CD4-positive, alpha-beta T cell treated with Interleukin-4 for 1 hour (primary cell): Measurements from ENCODE around the gene EDC3.

Experiments
- DNase-seq, 2 donors: peaks; one replicate each; pipeline ENCODE4 v3.0.0-alpha.2; 2020 to 2022

EDC3 gene

DNA sequence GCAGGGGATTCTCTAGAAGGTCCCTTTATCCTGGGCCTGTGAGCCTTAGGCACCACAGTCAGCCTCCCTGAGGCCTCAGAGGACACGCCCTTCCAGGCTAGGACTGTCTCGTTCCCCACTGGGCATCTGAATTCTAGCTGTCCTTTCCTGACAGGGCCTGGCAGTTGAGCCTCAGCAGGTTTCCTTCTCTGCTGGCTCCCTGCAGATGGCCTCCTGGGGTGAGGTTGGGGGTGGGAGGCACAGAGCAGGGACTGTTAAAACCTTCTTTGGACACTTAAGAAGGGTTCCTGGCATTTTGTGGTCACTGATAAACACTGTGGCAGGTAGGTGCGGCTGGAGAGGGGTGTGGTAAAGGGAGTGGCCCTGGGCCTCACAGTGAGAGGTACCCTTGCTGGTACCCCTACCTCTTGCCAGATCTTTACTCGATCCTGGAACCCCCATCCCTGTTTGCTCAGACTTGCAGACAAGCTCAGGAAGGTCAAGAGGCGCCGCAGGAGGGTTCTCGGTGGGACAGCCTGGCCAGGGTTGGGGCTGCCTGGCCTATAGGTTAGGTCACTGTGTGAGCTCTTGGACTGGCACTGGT, 71.7 kb downstream of the EDC3 start:
- no peak for DNase-seq

DNA sequence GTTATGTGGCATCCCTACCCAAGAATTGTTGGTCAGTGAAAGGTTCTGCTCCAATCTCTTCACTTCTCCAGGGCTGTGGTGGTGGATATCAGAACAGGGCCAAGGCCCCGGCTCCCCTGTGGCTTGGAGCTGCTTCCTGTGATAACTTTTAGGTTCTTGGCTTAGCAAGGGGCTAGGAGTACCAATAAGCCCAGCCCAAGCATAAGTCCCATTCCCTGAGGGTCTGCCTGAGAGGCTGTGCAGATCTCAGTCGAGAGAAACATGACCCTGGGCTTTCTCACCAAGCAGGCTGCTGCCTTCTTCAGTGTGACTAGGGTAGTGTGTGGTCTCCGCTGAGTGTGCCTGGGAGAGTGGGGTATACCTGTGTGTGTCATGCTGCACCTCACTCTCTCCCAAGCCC, 73.1 kb downstream of the EDC3 start:
- no peak for DNase-seq

DNA sequence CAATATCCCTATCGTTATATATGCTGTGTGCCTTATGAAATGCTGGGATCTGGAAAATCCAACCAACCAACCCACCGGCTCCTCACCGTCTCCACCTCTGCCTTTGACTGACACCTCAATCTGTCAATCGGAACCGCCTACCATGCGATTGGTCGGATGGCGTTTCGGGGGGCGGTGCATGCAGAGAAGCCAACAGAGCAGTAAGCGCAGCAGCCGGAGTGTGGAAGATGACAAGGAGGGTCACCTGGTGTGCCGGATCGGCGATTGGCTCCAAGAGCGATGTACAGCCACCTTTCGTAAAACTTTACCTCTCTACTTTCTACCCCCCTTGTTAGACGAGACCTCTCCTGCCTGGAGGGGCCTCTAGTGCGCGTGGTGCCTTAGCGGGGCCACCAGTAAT, 73.9 kb downstream of the EDC3 start:
- no peak for DNase-seq

DNA sequence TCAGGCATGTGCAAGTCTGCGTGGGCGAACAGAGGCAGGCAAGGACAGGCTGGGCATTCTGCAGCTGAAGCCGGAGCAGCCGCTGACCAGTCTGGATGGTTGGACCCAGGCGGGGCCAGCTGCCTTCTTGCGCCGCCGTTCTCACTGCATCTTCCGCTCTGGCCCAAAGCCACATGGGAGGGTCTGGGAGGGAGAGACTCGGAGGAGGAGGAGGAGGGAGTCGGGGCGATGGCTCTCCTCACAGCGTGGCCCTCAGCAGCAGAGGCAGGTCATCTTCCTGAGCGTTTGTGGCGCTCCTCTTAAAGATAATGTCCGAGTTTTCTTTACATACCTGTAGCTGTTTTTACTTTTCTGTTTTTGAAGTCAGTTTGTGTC, 74.3 kb downstream of the EDC3 start:
- DNase-seq: no peak

DNA sequence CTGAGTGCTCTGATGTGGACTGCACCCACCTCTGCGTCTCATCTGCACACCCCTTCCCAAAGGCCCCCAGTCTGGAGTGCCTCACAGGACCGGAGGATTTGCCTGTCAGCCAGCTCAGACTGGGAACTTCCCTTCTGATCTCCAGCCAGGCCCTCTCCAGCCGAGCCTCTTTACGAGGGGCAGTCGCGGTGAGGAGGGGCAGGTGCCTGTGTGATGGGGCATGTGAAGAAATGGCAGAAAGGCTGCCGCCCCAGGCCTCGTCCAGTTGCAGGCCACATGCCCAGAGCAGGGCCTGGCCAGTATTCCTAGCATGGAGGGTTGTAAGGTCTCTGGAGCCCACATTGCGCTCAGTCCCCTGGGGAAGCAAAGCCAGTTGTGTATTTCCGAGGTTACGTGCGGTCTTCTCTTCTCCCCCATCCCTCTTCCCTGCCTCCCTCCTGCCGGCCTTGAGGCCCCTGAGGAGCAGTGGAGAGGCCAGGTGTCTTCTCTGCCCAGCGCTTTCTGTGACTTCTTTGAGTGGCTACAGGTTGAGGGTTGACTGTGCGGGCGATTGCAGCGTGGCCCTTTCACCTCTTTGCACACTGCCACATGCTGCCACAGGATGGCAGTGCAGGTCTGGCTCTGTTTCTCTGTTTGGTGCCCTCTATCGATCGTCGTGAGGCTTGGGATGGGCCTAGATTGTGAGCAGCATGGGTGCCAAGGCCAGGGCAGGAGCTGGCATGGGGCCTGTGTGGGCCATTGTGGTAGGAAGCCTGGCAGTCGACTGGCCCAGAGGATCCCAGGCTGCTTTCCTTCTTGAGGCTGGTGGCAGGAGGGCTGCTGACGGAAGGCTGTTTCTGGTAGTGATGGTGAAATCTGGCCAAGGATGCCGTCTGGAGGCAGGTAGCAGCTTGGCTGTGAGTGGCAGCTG, 74.9 kb downstream of the EDC3 start:
- peak; percentile 79 to 84 for DNase-seq

DNA sequence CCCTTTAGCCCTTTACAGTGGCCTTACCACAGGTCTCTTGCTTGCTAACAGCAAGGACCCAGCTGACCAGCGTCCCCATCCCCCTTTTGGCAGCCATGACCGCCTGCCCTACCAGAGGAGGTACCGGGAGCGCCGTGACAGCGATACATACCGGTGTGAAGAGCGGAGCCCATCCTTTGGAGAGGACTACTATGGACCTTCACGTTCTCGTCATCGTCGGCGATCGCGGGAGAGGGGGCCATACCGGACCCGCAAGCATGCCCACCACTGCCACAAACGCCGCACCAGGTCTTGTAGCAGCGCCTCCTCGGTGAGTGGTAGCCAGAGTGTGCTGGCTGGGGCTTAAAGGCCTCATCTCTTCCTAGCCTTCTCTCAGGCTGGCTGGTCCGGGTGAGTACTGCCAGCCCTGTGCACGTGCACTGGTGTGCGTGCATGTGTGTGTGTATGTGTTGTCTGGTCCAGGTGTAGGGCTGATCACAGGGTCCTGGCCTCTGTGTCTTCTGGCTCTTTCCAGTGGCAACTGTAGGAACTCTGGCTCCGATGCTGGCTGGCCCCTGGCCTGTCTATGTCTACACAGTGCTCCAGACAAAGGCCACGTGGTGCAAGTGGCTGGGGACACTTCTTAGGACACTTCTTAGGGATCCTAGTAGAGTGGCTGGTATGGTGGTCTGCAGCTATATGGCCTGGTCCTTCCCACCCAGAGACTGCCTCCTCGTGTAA, 75.7 kb downstream of the EDC3 start:
- DNase-seq: no peak

DNA sequence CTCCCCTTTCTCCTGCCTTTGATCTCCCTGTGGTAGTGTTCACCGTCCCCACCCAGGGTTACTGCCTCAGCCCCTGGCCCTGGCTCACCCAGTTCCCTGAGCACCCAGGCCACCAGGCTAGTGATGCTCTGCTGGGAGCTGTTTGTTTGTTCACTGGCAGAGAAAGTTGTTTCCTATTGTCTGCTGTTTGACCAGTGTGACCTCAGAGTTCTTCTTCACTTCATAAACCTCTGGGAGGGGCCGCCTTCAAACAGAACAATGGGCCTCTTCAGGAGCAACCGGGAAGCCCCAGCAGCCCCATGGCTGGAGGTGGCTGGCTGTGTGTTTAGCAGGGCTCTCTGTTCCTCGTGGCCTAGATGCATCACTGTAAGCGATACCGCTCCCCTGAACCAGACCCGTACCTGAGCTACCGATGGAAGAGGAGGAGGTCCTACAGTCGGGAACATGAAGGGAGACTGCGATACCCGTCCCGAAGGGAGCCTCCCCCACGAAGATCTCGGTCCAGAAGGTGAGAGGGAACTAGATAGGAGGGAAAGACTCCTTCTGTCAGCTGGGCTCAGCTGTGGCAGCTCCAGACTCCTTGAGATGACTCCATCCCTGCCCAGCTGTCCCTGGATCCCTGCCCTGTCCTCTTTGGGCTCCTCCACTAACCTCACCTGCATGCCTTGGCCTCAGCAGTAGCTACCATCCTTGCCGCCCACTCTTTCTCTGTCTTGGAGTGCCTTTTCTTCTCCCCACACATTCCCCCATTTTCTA, 76.8 kb downstream of the EDC3 start:
- DNase-seq: no peak

DNA sequence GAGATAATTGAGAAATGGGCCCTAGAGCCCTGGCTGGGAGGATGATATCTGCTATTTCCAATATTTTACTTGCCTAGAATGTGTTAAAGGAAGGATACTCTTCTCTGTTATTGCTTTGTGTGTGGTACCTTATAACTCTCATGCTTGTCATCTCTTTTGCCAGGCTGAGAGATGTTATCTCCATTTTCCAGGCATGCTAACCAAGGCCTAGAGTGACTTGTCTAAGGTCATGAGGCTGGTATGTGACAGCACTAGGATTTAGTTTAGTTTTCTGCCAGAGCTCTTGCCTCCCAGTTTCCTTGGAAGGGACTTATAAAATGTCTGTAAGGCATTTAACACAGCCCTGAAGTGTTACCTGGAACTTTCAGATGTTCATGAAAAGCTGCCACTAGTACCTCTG, 78.8 kb downstream of the EDC3 start:
- no peak for DNase-seq

DNA sequence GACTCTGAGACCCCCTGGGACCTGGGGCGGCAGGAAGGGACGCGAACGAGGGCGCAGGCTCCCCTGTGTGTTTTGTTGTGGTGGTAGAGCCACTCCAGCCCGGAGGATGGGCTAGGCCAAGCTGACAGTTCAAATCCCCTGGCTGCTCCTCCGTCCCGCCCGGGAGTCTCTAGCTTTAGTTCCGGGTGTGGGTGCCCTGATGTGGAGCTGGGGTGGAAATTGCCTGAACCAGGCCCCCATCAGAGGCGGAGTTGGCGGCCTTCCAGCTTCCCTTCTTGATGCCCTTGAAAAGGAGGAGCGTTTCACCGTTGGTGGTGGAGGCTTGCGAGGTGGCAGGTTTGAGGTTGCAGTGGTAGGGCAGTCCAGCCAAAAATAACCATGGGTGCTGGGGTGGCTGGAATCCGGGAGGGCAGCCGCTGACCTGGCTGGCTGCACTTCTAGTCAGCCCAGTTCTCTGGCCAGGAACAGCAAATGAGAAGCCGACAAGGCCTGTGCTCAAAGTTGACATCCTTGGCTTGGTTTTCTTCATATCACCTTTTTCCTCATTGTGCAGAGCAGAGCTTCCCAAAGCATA, 79.4 kb downstream of the EDC3 start:
- peak; percentile 72 to 75 for DNase-seq

DNA sequence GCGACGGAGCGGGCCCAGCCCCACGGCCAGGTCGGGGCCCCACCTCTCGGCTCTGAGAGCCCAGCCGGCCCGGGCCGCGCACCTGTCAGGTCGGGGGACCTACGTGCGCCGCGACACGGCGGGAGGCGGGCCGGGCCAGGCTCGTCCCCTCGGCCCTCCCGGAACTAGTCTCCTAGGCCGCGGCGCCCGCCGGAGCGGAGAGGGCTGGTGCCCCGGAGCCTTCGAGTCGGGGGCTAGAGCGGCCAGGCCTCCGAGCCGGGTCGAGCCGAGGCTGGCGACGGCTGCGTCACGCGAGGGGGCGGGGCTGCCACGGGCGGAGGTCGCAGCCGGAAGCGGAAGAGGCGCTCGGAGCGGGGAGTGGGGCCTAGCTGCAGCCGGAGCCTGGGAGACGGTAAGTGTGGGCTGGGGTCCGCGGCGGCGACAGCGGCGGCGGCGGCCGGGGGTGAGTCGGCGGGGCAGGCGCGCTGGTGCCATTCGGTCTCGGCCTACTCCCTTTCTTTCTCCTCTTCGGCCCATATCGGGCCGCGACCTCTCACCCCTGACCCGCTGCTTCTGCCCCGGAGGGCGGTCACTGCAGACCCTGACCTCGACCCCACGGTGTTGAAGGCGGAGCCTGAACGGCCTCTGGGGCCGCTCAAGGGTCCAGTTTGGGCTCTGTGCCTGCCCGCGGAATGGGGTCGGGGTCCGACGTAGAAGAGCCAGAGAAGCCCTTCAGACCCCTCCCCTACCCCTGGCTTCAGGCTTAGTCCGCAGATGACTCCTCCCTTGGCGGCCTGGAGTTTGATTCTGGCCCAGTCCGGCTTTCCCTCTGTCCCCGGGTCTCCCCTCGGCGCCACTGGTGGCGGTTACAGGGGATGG, 80.1 kb downstream of the EDC3 start, which contains the start of gene CLK3:
Gene CLK3 (plus strand): TSS at position 329 of the 858 bp plus-strand sequence. CDS start 3,361 bp downstream, outside the sequence.
- peak; percentile 95 to 96 for DNase-seq

DNA sequence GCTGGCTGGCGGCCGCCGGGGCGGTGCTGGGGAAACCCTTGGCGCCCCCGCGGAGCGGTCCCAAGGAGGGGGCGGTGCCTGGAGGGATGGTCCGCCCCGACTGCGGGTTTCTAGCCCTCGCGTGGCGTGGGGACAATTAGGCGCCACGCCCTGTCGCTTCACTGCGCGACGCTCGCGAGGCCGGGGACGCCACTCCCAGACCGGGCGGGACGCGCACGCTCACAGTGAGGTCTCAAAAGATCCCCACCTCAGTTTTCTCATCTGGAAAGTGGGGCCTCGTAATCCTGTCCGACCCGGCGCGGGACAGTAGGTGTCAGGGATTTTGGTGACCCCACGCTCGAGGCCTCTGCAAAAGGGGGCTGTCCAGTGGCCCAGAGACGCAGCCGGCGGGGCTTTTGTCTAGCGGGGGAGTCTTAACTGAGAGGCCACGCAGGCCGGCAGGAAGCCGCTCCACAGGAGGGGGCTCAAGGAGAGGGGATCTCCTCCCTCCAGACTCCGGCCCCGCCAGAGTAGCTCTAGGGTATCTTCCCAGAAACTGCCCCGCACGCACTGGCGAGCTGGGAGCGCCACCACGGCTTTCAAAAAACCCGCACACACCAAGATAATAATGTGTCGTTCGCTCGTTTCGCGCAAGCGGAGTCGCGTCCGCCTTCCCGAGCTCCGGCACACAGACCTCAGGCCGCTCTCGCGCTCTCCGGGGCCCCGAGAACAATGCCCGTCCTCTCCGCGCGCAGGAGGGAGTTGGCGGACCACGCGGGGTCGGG, 80.9 kb downstream of the EDC3 start:
- peak; percentile 94 to 95 for DNase-seq

DNA sequence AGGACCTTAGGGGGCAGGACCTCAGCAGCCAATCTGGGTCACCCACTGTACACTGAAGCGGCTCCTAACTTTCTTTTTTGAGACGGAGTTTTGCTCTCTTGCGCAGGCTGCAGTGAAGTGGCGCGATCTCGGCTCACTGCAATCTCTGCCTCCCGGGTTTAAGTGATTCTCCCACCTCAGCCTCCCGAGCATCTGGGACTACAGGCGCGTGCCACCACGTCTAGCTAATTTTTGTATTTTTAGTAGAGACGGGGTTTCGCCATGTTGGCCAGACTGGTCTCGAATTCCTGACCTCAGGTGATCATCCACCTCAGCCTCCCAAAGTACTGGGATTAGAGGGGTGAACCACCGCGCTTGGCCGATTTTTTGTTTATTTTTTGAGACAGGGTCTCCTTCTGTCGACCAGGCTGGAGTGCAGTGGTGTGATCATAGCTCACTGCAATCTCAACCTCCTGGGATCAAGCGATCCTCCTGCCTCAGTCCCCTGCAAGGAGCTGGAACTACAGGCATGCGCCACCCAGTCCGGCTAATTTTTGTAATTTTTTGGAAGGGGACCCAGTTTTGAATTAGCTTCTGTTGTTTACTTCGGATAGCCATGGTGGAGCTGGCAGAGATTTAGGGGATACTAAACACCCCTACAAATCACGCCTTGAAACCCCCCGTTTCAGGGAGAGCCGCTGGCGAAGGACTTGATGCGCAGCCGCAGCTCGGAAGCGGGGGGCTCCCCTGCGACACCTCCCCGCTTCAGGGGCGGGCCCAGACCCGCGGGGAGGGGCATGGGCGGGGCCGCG, 81.7 kb downstream of the EDC3 start:
- DNase-seq: no peak

DNA sequence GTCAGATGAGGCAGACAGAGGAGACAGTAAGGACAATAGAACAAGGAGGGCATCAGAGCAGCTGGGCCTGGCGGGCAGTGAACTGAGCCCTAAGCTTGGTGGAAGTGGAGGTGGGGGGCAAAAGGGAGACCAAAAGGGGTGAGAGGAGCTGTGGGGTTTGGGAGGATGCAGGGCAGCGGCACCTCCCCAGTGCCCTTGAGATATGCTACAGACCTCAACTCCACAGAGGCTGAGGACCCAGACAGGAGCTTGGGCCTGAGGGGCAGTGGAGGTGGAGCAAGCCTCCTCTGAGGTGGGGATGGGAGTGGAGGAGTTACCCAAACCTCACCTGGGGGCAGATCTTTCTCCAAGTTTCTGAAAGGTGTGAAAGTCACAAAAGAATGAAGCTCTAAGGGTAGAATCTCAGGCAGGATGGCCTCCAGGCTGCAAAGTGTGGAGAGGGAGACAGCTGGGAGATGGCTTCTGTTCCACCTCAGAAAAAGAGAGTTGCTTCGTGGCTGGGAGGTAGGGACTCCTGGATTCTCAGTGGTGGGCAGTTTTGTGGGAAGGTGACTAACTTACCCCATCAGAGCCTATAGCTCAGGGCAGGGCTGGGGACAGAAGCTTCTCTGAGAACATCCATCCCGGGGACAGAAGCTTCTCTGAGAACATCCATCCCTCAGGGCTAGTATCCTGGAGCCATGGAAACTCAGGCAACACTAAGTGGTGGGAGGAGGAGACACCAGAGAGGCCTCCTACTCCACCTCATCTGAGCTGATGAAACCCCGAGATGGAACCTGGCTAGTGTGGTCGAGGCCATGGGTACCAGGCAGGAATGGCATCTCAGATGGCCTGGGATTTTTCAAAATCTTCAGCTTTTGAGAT, 82.5 kb downstream of the EDC3 start:
- no peak for DNase-seq

DNA sequence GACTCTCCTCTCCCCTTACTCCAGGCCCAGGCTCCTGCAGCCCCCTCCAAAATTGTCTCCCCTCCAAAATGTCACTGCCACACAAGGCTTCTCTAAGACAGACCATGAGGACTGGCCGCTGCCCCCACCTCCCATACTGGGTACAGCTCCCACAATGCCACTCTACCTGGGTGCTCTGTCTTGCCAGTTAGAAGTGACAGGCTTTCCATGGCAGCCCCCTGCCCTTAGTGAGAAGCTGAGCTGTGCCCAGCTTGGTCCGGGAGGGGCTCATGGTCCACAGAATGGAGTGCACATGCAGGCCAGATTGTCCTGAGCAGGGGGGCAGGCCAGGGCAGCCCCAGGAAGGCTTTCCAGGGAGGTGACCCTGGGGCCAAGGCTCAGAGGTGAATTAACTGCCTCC, 83.1 kb downstream of the EDC3 start:
- DNase-seq: no peak

DNA sequence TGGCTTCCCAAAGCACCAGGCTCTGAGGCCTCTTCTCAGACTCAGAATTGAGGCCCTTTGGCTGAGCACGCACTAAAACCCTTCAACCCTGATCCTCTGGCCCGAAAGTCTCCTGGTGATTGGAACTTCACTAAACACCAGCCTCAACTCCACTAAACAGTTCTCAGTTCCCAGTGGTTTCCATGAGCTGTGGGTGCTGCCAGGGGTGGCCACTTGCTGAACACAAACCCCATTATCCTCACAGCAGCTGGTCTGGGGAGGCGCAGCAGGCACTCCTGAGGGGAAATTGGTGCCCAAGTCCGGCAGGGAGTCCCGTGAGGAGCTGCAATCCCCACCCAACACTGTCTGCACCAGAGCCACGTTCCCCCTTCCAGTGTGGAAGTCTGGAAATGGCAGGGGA, 84.0 kb downstream of the EDC3 start:
- DNase-seq: no peak

DNA sequence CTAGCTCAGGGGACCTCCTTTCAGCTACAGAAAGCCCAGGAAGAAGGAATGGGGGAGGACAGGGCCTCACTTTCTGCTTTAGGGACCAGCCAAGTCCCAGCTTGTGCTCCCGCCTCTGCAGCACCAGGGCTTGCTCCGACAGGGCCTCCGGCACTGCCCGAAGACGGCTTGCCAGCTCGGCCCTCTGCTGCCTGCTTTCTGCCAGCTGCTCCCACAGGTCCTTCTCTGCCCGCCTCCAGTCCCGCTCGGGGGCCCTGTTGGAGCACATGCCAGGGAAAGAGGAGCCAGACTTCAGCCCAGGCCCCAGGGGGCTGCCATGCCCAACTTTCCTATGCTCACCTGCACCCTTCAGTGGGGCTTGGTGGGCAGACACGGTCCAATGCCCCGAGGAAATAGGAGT, 84.5 kb downstream of the EDC3 start:
- DNase-seq: no peak

DNA sequence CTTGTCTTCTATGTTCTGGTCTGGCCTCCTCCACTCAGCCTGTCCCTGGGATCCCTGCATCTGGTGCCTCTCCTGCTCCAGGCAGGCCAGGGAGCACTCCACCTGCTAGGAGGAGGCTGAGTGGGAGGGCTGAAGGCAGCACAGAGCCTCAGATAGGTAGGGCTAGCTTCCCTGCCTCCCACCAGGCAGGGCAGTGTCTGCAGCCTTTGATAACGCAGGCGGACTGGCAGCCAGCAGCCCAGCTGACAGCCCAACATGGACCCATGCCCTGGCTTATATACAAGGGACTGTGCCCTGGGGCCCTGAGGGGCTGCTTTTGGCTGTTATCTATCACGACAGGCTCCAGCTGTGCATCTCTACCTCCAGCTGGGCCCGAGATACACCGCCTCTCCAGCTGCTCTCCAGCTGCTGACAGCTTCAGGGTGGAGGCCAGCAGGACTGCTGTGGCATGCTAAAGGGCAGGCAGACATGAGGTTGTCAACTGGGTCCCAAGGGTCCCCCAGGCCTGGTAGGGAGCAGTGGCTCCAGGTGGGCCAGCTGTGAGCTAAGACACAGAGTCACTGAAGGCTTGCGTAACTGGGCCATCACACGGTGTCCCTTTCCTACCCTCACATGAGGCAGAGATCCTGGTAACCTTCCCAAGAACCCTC, 85.4 kb downstream of the EDC3 start:
- DNase-seq: no peak

DNA sequence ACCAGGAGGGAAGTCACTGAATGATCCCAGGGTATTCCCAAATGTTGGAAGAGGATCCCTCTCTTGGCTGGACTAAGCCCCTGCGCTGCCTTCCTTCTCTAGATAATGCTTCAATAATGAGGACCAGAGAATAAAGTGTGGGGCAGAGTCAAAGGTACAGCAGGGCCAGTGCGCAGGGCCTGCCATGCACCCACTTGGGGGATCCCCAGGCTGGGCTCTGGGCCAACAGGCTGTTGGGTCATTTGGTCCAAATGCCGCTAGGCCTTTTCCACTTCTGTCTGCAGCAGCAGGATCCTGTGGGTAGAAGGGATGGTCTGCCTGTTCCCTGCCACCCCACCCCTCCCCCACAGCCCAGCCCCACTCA, 85.9 kb downstream of the EDC3 start:
- no peak for DNase-seq

DNA sequence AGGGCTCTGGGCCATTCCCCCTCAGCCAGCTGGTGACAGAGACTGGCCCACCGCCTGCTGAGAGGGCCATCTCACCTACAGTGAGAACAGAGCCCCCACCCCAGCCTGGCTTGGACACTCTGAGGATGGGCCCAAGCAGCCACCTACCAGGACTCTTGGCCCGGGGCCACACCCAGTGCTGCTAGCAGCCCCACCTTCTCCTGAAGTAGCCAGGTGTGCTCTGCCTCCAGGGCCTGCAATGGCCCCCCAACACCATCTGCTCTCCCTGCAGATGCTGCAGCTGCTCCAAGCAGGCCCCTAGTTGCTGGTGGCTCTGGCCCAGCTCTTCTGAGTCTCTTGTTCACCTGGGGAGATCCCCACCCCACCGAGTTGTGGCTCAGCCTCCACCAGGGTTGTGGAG, 87.0 kb downstream of the EDC3 start:
- no peak for DNase-seq
